Gastroesophageal sphincter (tissue), 4 donors: Measurements from ENCODE around the gene KRTAP1-1. TPM values are rescaled to one million over a fixed set of nuclear protein-coding genes. Genes with fewer than 3 reads are reported as not detected.
"Not testable (repeated sequence)": the region's sequence is repeated elsewhere in the genome, so short reads cannot be mapped to it uniquely, and the experiment has no call there.

Experiments
- ATAC-seq: fragments of 150-250 bp; one replicate; pipeline ENCODE4 v1.9.1; 2016; ENCODE audit warnings: mild to moderate bottlenecking, moderate library complexity
- H3K27ac ChIP-seq, 4 donors: fragments of 200-600 bp; sonication (generic) in 3 of 4; 1 replicate in 3 of 4; 2 replicates in 1 of 4; pipeline ENCODE4 v1.5.1; 2016 to 2019
- H3K27me3 ChIP-seq: fragments of 200-600 bp; sonication (generic); one replicate; pipeline ENCODE4 v1.5.1; 2019
- H3K36me3 ChIP-seq, 2 donors: fragments of 200-600 bp; sonication (generic); one replicate each; pipeline ENCODE4 v1.5.1; 2019; ENCODE audit warnings: control low read depth in 1 of 2
- H3K4me1 ChIP-seq, 3 donors: fragments of 200-600 bp; sonication (generic); 1 replicate in 2 of 3; 2 replicates in 1 of 3; pipeline ENCODE4 v1.5.1; 2016 to 2019; ENCODE audit warnings: control low read depth in 2 of 3
- H3K4me3 ChIP-seq, 2 donors: fragments of 200-600 bp; sonication (generic); one replicate each; pipeline ENCODE4 v1.5.1; 2019; ENCODE audit warnings: mild to moderate bottlenecking in 1 of 2, moderate library complexity in 1 of 2
- H3K9me3 ChIP-seq, 3 donors: fragments of 200-600 bp; sonication (generic); one replicate each; pipeline ENCODE4 v1.5.1; 2017 to 2019; ENCODE audit warnings: control low read depth in 2 of 3
- CTCF ChIP-seq, 4 experiments: fragments of 200-600 bp in 2 of 4; fragments of 450-650 bp in 2 of 4; sonication (generic) in 1 of 4; IDR thresholded peaks; one replicate each; pipeline ENCODE4 v1.5.1; 2017 to 2019; ENCODE audit warnings: antibody characterized with exemption in 4 of 4, mild to moderate bottlenecking in 2 of 4, moderate library complexity in 2 of 4
- EP300 ChIP-seq: sonication (generic); formaldehyde crosslinking; IDR thresholded peaks from one replicate; pipeline ENCODE4 v1.6.1; 2017; ENCODE audit warnings: antibody characterized with exemption, mild to moderate bottlenecking
- POLR2A ChIP-seq, 2 donors: fragments of 450-650 bp; IDR thresholded peaks; one replicate each; pipeline ENCODE4 v1.6.1; 2017; ENCODE audit warnings: antibody characterized with exemption in 2 of 2, mild to moderate bottlenecking in 2 of 2, moderate library complexity in 1 of 2
- POLR2AphosphoS5 ChIP-seq: sonication (generic); formaldehyde crosslinking; IDR thresholded peaks from one replicate; pipeline ENCODE4 v1.6.1; 2017; ENCODE audit warnings: antibody characterized with exemption
- WGBS, 2 donors: methylation state at CpG; one replicate each; pipeline ENCODE4 v1.1.5; 2018; ENCODE audit warnings: low coverage in 1 of 2; 5-methylcytosine and 5-hydroxymethylcytosine counted together
- total RNA-seq, 4 donors: library from RNA; depleted of rRNA; stranded (reverse); fragments of >200 nt; gene quantifications; one replicate each; pipeline ENCODE4 v1.1.0, GENCODE V29; 2016

The KRTAP1-1 gene
- total RNA-seq, 4 donors from 2014 or later: not detected

DNA sequence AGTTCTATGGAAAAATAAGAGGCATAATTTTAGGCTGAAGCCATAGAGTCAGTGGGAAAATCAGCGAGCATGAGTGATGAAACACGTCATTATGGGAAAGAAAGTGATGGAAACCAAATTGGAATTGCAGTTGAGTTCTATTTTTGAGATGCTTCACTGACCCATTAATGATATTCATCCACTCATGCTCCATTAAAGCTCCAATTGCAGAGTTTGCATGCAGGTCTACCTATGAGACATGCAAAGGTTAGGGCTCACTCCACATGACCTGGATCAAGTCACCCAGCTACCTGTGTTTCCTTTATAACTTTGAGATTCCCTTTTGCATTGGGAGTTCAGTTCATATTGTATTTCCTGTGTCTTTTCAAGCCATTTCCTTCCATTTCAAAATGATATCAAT is 32.4 kb upstream of the KRTAP1-1 start:
- TF ChIP-seq POLR2AphosphoS5 (no peak), CTCF (IDR thresholded peaks at IDR 0.05) (no peak), EP300 (no peak), POLR2A (IDR thresholded peaks at IDR 0.05) (no peak)
- Histone ChIP-seq H3K27ac (no peak overlapping the region), H3K4me3 (no peak overlapping the region), H3K4me1 (no peaks in the 10 kb centered on the region), H3K36me3 (no peaks in the 10 kb centered on the region), H3K9me3 (no peaks in the 10 kb centered on the region), H3K27me3 (no peaks in the 10 kb centered on the region)
- no peak for ATAC-seq
- 84 to 86% methylated on average over 2 of the region's 2 CpGs for WGBS, 2 donors

- Histone ChIP-seq H3K27me3 (no peaks in the 10 kb centered on the region), H3K4me1 (no peaks in the 10 kb centered on the region), H3K27ac (no peak overlapping the region), H3K36me3 (no peaks in the 10 kb centered on the region), H3K9me3 (no peaks in the 10 kb centered on the region), H3K4me3 (no peak overlapping the region)
- ATAC-seq: no peak
- TF ChIP-seq EP300: no peak
- no peak for TF ChIP-seq POLR2AphosphoS5
- TF ChIP-seq POLR2A (IDR thresholded peaks at IDR 0.05): no peak
- TF ChIP-seq CTCF (IDR thresholded peaks at IDR 0.05): no peak
- WGBS, 2 donors: 69 to 94% methylated on average over 3 to 5 of the region's 5 CpGs
Observed at GRCh38 chr17:41071606-41072360, 30.5 kb upstream of the KRTAP1-1 start.

DNA sequence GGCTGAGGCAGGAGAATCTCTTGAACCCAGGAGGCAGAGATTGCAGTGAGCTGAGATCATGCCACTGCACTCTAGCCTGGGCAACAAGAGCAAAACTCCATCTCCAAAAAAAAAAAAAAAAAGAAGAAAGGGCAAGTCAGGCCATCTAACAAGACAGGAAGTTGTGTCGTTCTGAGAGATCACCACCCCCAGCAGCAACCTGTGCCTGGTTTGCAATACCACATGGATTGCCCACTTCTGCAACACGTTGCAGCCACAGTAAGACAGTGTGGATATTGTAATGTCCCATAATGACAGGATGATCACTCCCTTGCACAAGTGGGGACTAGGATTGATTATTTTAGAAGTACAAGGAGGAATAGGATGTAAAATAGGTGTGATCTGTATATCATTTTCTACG is 27.8 kb upstream of the KRTAP1-1 start:
- ATAC-seq: no peak
- H3K27ac ChIP-seq: no peak overlapping the region
- no peak for TF ChIP-seq EP300
- no peak for TF ChIP-seq CTCF (IDR thresholded peaks at IDR 0.05)
- no peak for TF ChIP-seq POLR2AphosphoS5
- no peak for TF ChIP-seq POLR2A (IDR thresholded peaks at IDR 0.05)
- peaks cover 3% of the 10 kb centered on the region for H3K27me3 ChIP-seq
- H3K4me1 ChIP-seq: no peaks in the 10 kb centered on the region
- H3K36me3 ChIP-seq: no peaks in the 10 kb centered on the region
- no peak overlapping the region for H3K4me3 ChIP-seq
- H3K9me3 ChIP-seq: no peaks in the 10 kb centered on the region
- WGBS, 2 donors: 83 to 87% methylated on average over 3 of the region's 3 CpGs

- Histone ChIP-seq H3K9me3 (no peaks in the 10 kb centered on the region), H3K27me3 (peaks cover 4% of the 10 kb centered on the region), H3K4me1 (no peaks in the 10 kb centered on the region), H3K27ac (no peak overlapping the region), H3K36me3 (no peaks in the 10 kb centered on the region), H3K4me3 (no peak overlapping the region)
- no peak for ATAC-seq
- TF ChIP-seq CTCF (IDR thresholded peaks at IDR 0.05) (no peak), POLR2A (IDR thresholded peaks at IDR 0.05) (no peak), POLR2AphosphoS5 (no peak), EP300 (no peak)
Observed at GRCh38 chr17:41067281-41067680, 26.0 kb upstream of the KRTAP1-1 start.

DNA sequence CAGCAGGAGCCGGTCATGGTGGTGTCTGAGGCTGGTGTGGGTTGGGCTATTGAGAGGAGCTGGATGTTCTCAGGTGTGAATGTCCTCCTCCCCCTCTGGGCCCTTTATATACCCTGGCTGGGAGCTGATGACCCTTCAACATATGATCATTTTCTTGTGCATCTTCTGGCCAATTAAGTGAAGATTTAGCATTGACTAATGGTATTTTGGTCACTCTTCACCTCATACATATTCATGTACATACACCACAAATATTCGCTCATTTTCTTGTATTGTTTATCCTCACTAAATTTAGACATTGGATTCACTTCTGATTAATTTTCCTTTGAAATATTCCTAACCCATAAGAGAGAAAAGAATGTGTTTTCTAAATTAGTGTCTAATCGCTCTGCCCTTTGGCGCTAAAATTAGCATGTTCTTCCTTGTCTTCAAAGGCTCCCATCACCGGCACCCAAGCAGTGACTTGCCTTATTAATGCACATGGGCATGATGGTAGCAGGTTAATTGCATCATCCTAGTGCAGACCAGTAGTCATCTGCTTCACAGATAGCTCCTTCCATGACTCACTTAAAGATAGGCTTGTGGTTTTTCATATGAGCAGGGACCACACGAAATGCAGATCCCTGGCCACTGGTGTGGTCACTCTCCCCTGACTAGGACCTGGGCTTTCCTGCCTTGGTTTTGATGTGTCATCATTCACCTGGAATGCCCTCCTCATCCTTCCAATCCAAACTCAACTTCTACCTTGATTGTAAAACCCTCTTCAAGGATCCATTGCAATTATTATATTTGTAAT is 24.8 kb upstream of the KRTAP1-1 start, which contains the start of gene KRTAP2-4:
KRTAP2-4 (minus strand) TSS at position 51 of the 796 bp plus-strand sequence; CDS start at position 17, 34 bp downstream.
- H3K4me1 ChIP-seq: no peaks in the 10 kb centered on the region
- H3K9me3 ChIP-seq: no peaks in the 10 kb centered on the region
- H3K27me3 ChIP-seq: peaks cover 4% of the 10 kb centered on the region
- TF ChIP-seq POLR2AphosphoS5 (no peak), POLR2A (IDR thresholded peaks at IDR 0.05) (no peak), CTCF (IDR thresholded peaks at IDR 0.05) (no peak), EP300 (no peak)
- 86% methylated on average over 4 to 5 of the region's 6 CpGs for WGBS, 2 donors
- H3K4me3 ChIP-seq: no peak within 1 kb of the TSS
- no peak within 1 kb of the TSS for H3K27ac ChIP-seq
- ATAC-seq: no peak
- no peaks in the 10 kb centered on the region for H3K36me3 ChIP-seq

DNA sequence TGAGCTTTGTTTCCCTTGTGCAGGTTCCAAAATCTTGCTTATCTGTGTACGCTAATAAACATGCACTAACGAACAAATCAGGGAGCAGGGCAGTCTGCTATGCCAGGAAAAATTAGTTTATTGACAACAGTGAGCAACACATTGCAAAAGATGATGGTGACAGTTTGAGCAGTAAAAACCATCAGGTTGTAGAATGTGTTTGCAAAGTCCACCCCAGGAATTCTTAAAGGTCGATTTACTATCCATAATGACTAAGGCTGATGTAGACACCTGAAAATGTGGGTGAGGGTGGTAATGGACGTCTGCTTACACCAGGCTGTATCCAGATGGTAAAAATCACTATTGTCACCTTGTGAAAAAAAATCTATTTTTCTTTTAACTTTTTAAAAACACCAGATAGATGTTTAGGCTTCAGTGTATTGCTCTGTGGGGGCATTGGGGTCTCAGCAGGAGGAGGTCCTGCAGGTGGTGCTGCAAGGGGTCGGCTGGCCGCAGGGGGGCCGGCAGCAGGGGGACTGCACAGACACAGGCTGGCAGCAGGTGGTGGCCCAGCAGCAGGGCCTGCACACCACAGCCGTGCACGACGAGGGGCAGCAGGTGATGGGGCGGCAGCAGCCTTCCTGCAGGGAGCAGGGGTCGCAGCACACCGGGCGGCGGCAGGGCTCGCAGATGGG is 23.9 kb upstream of the KRTAP1-1 start:
- not testable (repeated sequence) for H3K9me3 ChIP-seq, H3K36me3 ChIP-seq, ATAC-seq, H3K4me3 ChIP-seq, H3K27ac ChIP-seq, H3K27me3 ChIP-seq, H3K4me1 ChIP-seq
- 61 to 78% methylated on average over 4 of the region's 16 CpGs for WGBS, 2 donors
